ENCODE results near the gene IKZF3.

Gene IKZF3

GRCh38 chr17:39740357-39741111, 123.6 kb downstream of the IKZF3 start (continued):
- TF ChIP-seq AEBP2 (tag by site-specific recombination; IDR thresholded peaks at IDR 0.05; ENCODE audit: borderline replicate concordance) (no peak), TCF7L2 (IDR thresholded peaks at IDR 0.05; ENCODE audit: borderline replicate concordance, low read depth, low read length) (no peak), KLF9 (tag by site-specific recombination; IDR thresholded peaks at IDR 0.05; ENCODE audit: low read depth) (no peak), ZSCAN30 (tag by site-specific recombination; IDR thresholded peaks at IDR 0.05) (no peak), ZNF433 (tag by site-specific recombination; IDR thresholded peaks at IDR 0.05; ENCODE audit: low read depth) (no peak), ZBTB10 (tag by site-specific recombination; IDR thresholded peaks at IDR 0.05) (no peak), ZNF558 (tag by site-specific recombination; IDR thresholded peaks at IDR 0.05) (no peak), ZNF24 (tag by site-specific recombination; IDR thresholded peaks at IDR 0.05) (peak; percentile 45; the same call in 1 of the 2 replicates), ZFHX2 (tag by site-specific recombination; conservative IDR thresholded peaks at IDR 0.05) (peak; percentile 93), PATZ1 (tag by site-specific recombination; IDR thresholded peaks at IDR 0.05) (peak; percentile 42), WT1 (tag by site-specific recombination; IDR thresholded peaks at IDR 0.05) (peak; percentile 69; the same call in 1 of the 2 replicates), HOXC10 (CRISPR knock-in tag; IDR thresholded peaks at IDR 0.05) (no peak), KLF1 (tag by site-specific recombination; IDR thresholded peaks at IDR 0.05) (peak; percentile 54), ZNF146 (tag by site-specific recombination; IDR thresholded peaks at IDR 0.05) (no peak), ZNF600 (tag by site-specific recombination; IDR thresholded peaks at IDR 0.05) (peak; percentile 81; the same call in 1 of the 2 replicates), ZBTB48 (tag by site-specific recombination; IDR thresholded peaks at IDR 0.05) (peak; percentile 71), ZNF518A (tag by site-specific recombination; conservative IDR thresholded peaks at IDR 0.05; ENCODE audit: low read depth) (no peak), ZNF513 (tag by site-specific recombination; IDR thresholded peaks at IDR 0.05) (no peak), KLF7 (tag by site-specific recombination; IDR thresholded peaks at IDR 0.05; ENCODE audit: borderline replicate concordance) (0 out of 2 replicates have a peak, but pooled peaks have one; percentile 45), ZNF423 (tag by site-specific recombination; IDR thresholded peaks at IDR 0.05) (0 out of 2 replicates have a peak, but pooled peaks have one; percentile 21), ZNF548 (tag by site-specific recombination; IDR thresholded peaks at IDR 0.05) (no peak), EGR2 (tag by site-specific recombination; IDR thresholded peaks at IDR 0.05; ENCODE audit: low read depth) (peak; percentile 94), GLI4 (tag by site-specific recombination; IDR thresholded peaks at IDR 0.05) (0 out of 2 replicates have a peak, but pooled peaks have one; percentile 31)
